HK-2 (cell line): ENCODE results near the gene CSRP2.

Experiments
- DNase-seq: peaks from one replicate; pipeline ENCODE4 v3.0.0-alpha.2; 2018; ENCODE audit not compliant: unreplicated experiment

The CSRP2 gene

DNA sequence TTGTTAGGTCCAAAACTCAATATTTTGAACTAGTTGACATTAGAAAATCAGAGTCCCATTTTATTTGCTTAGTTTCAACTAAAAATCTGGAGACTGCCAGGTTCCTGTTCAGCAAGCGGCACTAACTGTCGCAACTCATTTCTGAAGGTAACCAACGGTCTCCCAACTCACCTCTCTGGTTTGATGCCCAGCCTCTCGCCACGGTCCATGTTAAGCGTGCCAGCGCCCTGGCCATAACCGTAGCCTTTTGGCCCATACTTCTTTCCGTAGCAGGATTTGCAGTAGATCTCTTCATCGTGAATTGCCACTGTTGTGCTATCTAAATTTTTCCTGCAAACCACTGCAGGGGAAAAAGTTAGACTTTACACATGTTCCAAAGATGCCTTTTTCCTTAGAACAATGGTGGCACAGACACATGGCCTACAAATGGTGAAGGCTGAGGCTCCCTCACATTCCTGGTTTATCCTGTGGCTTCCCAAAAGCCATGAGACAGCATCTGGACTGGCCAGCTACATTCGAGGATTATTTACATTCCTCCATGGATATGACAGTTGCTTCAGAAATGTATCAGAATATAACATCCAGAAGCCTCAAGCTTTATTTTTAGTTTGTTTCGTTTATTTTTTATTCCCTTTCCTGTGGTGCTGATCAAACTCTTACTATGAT, 15.7 kb downstream of the CSRP2 start:
- DNase-seq: no peak

DNA sequence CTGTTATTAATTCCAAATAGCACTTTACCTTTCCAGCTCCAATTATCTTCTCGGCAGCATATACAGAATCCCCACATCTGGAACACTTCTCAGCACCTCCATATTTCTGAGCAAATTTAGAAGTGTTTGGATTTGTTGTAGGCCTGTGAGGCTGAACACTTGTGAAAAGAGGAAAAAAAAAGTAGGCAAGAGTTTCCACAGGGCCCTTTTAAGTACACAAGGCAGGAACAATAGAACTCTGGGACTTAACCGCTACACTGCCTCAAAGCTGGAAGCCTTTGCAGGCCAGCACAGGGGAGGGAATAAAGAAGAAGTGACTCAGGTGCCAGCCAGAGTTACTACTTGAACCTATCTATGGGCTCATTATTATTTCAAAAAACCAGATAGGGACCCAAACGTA, 18.6 kb downstream of the CSRP2 start:
- no peak for DNase-seq

- DNase-seq: no peak
These were observed 19.2 kb downstream of the CSRP2 start for GRCh38 chr12:76859611-76860010.

GRCh38 chr12:76856018-76856644, 22.7 kb downstream of the CSRP2 start:
- DNase-seq: no peak

GRCh38 chr12:76855271-76855670, 23.5 kb downstream of the CSRP2 start:
- no peak for DNase-seq

DNA sequence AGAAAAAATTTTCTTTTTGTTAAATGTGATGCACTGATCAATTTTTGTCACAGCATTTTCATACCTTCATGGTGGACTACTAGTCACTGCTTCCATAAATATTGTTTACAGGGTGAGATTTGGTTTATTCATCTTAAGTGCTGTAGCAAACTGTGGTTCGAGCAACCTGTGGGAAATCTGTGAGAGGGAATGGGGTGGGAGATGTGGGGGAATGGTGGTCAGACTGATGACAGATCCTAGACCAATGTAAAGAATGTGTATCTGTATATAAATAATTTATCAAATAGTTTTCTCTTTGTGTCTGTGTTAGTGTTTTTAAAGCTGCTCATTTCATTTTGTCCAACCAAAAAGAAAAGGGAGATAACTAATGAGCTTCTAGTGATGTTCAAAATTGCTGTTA, 26.7 kb downstream of the CSRP2 start:
- DNase-seq: no peak

DNA sequence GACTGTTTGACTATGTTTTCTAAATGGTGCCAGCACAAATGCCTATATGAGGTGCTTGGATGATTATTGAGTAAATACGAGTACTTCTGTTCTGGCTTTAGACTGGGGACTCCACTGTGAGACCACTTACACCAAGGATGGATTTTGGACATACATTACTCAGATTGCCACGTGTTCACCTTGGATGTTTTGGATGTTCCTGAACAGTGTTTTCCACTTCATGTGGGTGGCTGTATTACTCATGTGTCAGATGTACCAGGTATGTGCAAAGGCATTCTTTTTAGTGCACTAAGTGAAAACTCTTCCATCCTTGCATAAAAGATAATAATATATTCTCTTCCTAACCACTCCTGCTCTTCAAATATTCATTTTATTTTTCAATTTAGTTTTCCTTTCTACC, 30.7 kb downstream of the CSRP2 start:
- no peak for DNase-seq

DNA sequence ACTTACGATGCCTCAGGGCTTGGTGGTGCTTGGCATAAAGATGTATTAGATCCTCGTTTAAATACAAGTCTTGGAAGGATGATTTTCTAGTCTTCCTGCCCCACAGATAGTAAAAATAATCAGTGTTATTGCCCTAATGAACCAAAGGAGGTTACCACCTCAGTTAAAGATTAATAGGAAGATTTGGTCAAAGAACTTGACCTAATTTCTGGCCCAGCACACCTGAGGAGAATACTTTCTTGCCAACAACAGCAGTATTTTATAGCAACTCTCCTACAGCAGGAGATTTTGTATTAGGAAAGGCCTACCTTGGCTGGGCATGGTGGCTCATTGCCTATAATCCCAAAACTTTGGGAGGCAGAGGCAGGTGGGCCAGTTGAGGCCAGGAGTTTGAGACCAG, 31.6 kb downstream of the CSRP2 start:
- no peak for DNase-seq

DNA sequence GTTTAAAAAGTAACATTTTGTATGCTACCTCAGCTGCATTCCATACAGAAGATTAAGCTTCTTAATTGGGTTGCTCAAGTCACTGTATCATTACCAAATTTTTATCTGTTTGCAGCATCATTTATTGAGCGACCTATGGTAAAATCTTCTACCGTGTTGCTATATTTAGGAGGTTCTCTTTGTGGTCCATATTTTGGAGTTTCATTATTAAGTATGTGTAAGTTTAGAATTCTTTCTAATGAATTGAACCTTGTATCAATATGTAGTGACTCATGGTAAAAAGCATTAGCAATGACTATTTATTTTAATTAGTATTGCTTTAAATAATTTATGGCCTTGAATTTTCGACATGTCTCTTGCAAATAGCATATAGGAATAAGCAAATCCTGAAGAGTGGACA, 42.2 kb downstream of the CSRP2 start:
- no peak for DNase-seq

DNA sequence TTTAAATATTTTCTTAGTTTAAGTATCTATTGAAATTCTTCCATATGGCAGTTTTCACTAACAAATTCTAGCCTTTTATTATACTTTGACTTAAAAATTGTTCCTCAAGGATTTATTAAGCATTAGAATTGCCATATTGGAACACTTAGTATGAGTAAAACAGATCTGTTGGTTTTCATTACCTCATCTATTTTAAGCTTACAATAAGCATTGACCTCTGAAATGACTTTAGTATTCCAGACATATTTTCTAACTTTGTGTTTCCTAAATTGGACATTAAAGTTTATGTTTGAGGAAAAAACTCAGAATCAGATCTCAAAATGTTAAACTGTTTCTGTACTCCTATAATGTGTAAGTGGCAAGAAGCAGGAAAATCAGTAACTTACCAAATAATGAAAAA, 48.4 kb downstream of the CSRP2 start:
- DNase-seq: no peak

DNA sequence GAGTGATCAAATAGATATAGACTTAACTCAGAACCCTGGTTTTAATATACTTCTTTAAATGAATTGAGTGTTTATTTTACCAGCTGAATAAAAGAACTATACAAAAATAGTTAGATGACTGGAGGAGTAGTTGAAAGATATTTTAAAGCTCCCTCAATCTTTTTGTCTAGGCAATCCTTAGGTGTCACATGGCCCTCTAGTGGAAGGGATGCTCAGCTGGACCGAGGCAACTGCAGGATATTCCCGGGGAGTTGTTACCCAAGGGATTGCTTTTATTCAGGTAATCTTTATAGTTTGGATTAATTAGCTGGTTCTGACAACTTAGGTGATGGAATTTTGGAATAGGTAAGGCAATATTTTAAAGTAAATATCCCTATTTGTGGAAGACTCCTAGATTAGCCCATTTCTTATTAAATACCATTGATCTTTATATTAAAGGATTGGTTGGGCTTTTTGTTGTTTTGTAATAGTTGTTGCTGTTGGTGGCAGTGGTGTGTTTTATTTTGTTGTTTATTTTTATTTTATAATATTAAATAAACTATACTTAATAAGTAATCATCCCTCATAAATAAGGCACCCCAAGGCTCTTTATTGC, 57.8 kb downstream of the CSRP2 start:
- no peak for DNase-seq

- DNase-seq: no peak
These were observed 64.8 kb downstream of the CSRP2 start for GRCh38 chr12:76813972-76814371.

- no peak for DNase-seq
These were observed 65.6 kb downstream of the CSRP2 start for GRCh38 chr12:76813265-76813664.

DNA sequence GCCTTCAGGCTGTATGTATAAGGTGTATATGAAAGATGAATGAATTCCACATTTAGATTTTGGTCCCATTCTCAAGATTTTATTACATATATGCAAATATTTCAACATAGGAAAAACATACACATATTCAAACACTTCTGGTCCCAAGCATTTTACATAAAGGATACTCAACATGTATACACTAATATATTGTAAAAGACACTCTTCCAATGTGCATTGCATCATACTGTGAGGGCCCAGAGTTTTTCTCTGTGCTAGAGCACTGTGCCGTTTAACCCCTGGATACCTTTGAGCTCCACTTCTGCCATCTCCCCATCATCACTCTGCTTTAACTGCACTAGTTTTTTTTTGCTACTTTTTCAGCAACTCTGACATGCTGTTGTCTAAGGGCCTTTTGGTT, 66.8 kb downstream of the CSRP2 start:
- no peak for DNase-seq

GRCh38 chr12:76810671-76811419, 68.0 kb downstream of the CSRP2 start:
- DNase-seq: no peak
